ENCODE measurements around the gene THRAP3. TPM values are rescaled to one million over a fixed set of nuclear protein-coding genes. Genes with fewer than 3 reads are reported as not detected.

Gene THRAP3
- total and polyA plus RNA-seq, 4 donors: 31.6 to 91.5 (median 66.0) TPM

- H3K9me3 ChIP-seq (ENCODE audit: control insufficient read depth, low read length): no peaks in the 10 kb centered on the region
- no peaks in the 10 kb centered on the region for H3K27me3 ChIP-seq (ENCODE audit: control insufficient read depth in 1 of 2, insufficient read depth in 2 of 2, low read length in 1 of 2)
- no peak overlapping the region for H3K4me3 ChIP-seq (ENCODE audit: low read length in 2 of 2)
- intact Hi-C loops (cut with DNase I): loop anchor here in 1 of 2 donors (10.0 kb wide), 1 partner anchor 55 kb away; the partner anchor contains the start of gene THRAP3
- no peak for DNase-seq
- WGBS, 2 donors: 68 to 71% methylated on average over 7 of the region's 7 CpGs
- peaks cover 0 to 2% of the 10 kb centered on the region in 2 donors for H3K36me3 ChIP-seq (ENCODE audit: control insufficient read depth in 1 of 2, insufficient read depth in 2 of 2, low read length in 1 of 2)
- H3K27ac ChIP-seq (ENCODE audit: low read depth in 1 of 2, low read length in 2 of 2): no peak overlapping the region
- ATAC-seq (ENCODE audit: low FRiP score): no peak
- H3K4me1 ChIP-seq (ENCODE audit: control insufficient read depth in 1 of 2, insufficient read depth in 2 of 2, low read length in 2 of 2): no peaks in the 10 kb centered on the region
These were observed 55.6 kb downstream of the THRAP3 start for GRCh38 chr1:36279789-36280296.

- H3K4me1 ChIP-seq (ENCODE audit: control insufficient read depth in 1 of 2, insufficient read depth in 2 of 2, low read length in 2 of 2): no peaks in the 10 kb centered on the region
- no peak overlapping the region for H3K27ac ChIP-seq (ENCODE audit: low read depth in 1 of 2, low read length in 2 of 2)
- peaks cover 2 to 8% of the 10 kb centered on the region in 2 donors for H3K36me3 ChIP-seq (ENCODE audit: control insufficient read depth in 1 of 2, insufficient read depth in 2 of 2, low read length in 1 of 2)
- no peaks in the 10 kb centered on the region for H3K27me3 ChIP-seq (ENCODE audit: control insufficient read depth in 1 of 2, insufficient read depth in 2 of 2, low read length in 1 of 2)
- H3K9me3 ChIP-seq (ENCODE audit: control insufficient read depth, low read length): no peaks in the 10 kb centered on the region
- intact Hi-C loops (cut with DNase I): loop anchor here (2.0 to 10.0 kb wide), 2 partner anchors 59 to 135 kb away; partner anchors contain the start of genes THRAP3 (in 1 of the 2) and TRAPPC3 (in 1 of the 2)
- no peak overlapping the region for H3K4me3 ChIP-seq (ENCODE audit: low read length in 2 of 2)
- 3 to 6% methylated on average over 1 of the region's 1 CpG for WGBS, 2 donors
- DNase-seq (no peak), ATAC-seq (ENCODE audit: low FRiP score) (no peak)
These were observed 59.8 kb downstream of the THRAP3 start for GRCh38 chr1:36284061-36284460.

GRCh38 chr1:36284517-36284916, 60.3 kb downstream of the THRAP3 start:
- peak overlapping the region in 1 of 2 donors; percentile 40 for H3K27ac ChIP-seq (ENCODE audit: low read depth in 1 of 2, low read length in 2 of 2)
- H3K9me3 ChIP-seq (ENCODE audit: control insufficient read depth, low read length): no peaks in the 10 kb centered on the region
- DNase-seq: no peak
- peaks cover 2 to 8% of the 10 kb centered on the region in 2 donors for H3K36me3 ChIP-seq (ENCODE audit: control insufficient read depth in 1 of 2, insufficient read depth in 2 of 2, low read length in 1 of 2)
- H3K4me3 ChIP-seq (ENCODE audit: low read length in 2 of 2): no peak overlapping the region
- 50 to 75% methylated on average over 1 of the region's 1 CpG for WGBS, 2 donors
- no peak for ATAC-seq (ENCODE audit: low FRiP score)
- no peaks in the 10 kb centered on the region for H3K4me1 ChIP-seq (ENCODE audit: control insufficient read depth in 1 of 2, insufficient read depth in 2 of 2, low read length in 2 of 2)
- intact Hi-C loops (cut with DNase I): loop anchor here (2.0 to 10.0 kb wide), 2 partner anchors 60 to 136 kb away; partner anchors contain the start of genes THRAP3 (in 1 of the 2) and TRAPPC3 (in 1 of the 2)
- no peaks in the 10 kb centered on the region for H3K27me3 ChIP-seq (ENCODE audit: control insufficient read depth in 1 of 2, insufficient read depth in 2 of 2, low read length in 1 of 2)

GRCh38 chr1:36285443-36286101, 61.3 kb downstream of the THRAP3 start:
- no peak overlapping the region for H3K27ac ChIP-seq (ENCODE audit: low read depth in 1 of 2, low read length in 2 of 2)

GRCh38 chr1:36286802-36287201, 62.6 kb downstream of the THRAP3 start:
- no peaks in the 10 kb centered on the region for H3K4me1 ChIP-seq (ENCODE audit: control insufficient read depth in 1 of 2, insufficient read depth in 2 of 2, low read length in 2 of 2)
- no peak overlapping the region for H3K4me3 ChIP-seq (ENCODE audit: low read length in 2 of 2)

More at GRCh38 chr1:36285443-36286101, 61.3 kb downstream of the THRAP3 start:
- Histone ChIP-seq H3K27me3 (ENCODE audit: control insufficient read depth in 1 of 2, insufficient read depth in 2 of 2, low read length in 1 of 2) (no peaks in the 10 kb centered on the region), H3K4me3 (ENCODE audit: low read length in 2 of 2) (no peak overlapping the region), H3K9me3 (ENCODE audit: control insufficient read depth, low read length) (no peaks in the 10 kb centered on the region), H3K36me3 (ENCODE audit: control insufficient read depth in 1 of 2, insufficient read depth in 2 of 2, low read length in 1 of 2) (peaks cover 2 to 12% of the 10 kb centered on the region in 2 donors), H3K4me1 (ENCODE audit: control insufficient read depth in 1 of 2, insufficient read depth in 2 of 2, low read length in 2 of 2) (no peaks in the 10 kb centered on the region)
- ATAC-seq (ENCODE audit: low FRiP score): peak; percentile 88
- 40 to 42% methylated on average over 7 of the region's 7 CpGs for WGBS, 2 donors
- DNase-seq: peak in 1 of 2 donors; percentile 59
- intact Hi-C loops (cut with DNase I): loop anchor here (2.0 to 10.0 kb wide), 5 partner anchors 61 to 188 kb away; partner anchors contain the start of genes TRAPPC3 (in 2 of the 2) and THRAP3 (in 1 of the 2)

GRCh38 chr1:36287595-36287994, 63.4 kb downstream of the THRAP3 start:
- Histone ChIP-seq H3K36me3 (ENCODE audit: control insufficient read depth in 1 of 2, insufficient read depth in 2 of 2, low read length in 1 of 2) (peaks cover 2 to 15% of the 10 kb centered on the region in 2 donors), H3K27me3 (ENCODE audit: control insufficient read depth in 1 of 2, insufficient read depth in 2 of 2, low read length in 1 of 2) (no peaks in the 10 kb centered on the region), H3K4me3 (ENCODE audit: low read length in 2 of 2) (no peak overlapping the region), H3K4me1 (ENCODE audit: control insufficient read depth in 1 of 2, insufficient read depth in 2 of 2, low read length in 2 of 2) (no peaks in the 10 kb centered on the region), H3K9me3 (ENCODE audit: control insufficient read depth, low read length) (no peaks in the 10 kb centered on the region), H3K27ac (ENCODE audit: low read depth in 1 of 2, low read length in 2 of 2) (no peak overlapping the region)
- WGBS, 2 donors: 82 to 84% methylated on average over 5 of the region's 5 CpGs
- intact Hi-C loops (cut with DNase I): loop anchor here (5.0 to 10.0 kb wide), 4 partner anchors 63 to 190 kb away; partner anchors contain the start of genes THRAP3 (in 1 of the 2) and TRAPPC3 (in 1 of the 2)
- DNase-seq (no peak), ATAC-seq (ENCODE audit: low FRiP score) (no peak)

More at GRCh38 chr1:36286802-36287201, 62.6 kb downstream of the THRAP3 start:
- Histone ChIP-seq H3K9me3 (ENCODE audit: control insufficient read depth, low read length) (no peaks in the 10 kb centered on the region), H3K27ac (ENCODE audit: low read depth in 1 of 2, low read length in 2 of 2) (no peak overlapping the region), H3K36me3 (ENCODE audit: control insufficient read depth in 1 of 2, insufficient read depth in 2 of 2, low read length in 1 of 2) (peaks cover 2 to 14% of the 10 kb centered on the region in 2 donors), H3K27me3 (ENCODE audit: control insufficient read depth in 1 of 2, insufficient read depth in 2 of 2, low read length in 1 of 2) (no peaks in the 10 kb centered on the region)
- intact Hi-C loops (cut with DNase I): loop anchor here (5.0 to 10.0 kb wide), 4 partner anchors 62 to 190 kb away; partner anchors contain the start of genes THRAP3 (in 1 of the 2) and TRAPPC3 (in 1 of the 2)
- ATAC-seq (ENCODE audit: low FRiP score) (no peak), DNase-seq (no peak)
- WGBS, 2 donors: 87 to 89% methylated on average over 13 of the region's 13 CpGs

- DNase-seq: no peak
- H3K36me3 ChIP-seq (ENCODE audit: control insufficient read depth in 1 of 2, insufficient read depth in 2 of 2, low read length in 1 of 2): peaks cover 7 to 11% of the 10 kb centered on the region in 2 donors
These were observed 71.1 kb downstream of the THRAP3 start for GRCh38 chr1:36295390-36295789.

GRCh38 chr1:36297062-36297461, 72.8 kb downstream of the THRAP3 start:
- ATAC-seq (ENCODE audit: low FRiP score): no peak
- H3K27ac ChIP-seq (ENCODE audit: low read depth in 1 of 2, low read length in 2 of 2): no peak overlapping the region
- H3K27me3 ChIP-seq (ENCODE audit: control insufficient read depth in 1 of 2, insufficient read depth in 2 of 2, low read length in 1 of 2): no peaks in the 10 kb centered on the region
- 81 to 82% methylated on average over 2 of the region's 2 CpGs for WGBS, 2 donors
- H3K4me1 ChIP-seq (ENCODE audit: control insufficient read depth in 1 of 2, insufficient read depth in 2 of 2, low read length in 2 of 2): no peaks in the 10 kb centered on the region
- H3K36me3 ChIP-seq (ENCODE audit: control insufficient read depth in 1 of 2, insufficient read depth in 2 of 2, low read length in 1 of 2): peaks cover 7 to 20% of the 10 kb centered on the region in 2 donors
- intact Hi-C loops (cut with DNase I): no loop called here
- DNase-seq: no peak
- H3K4me3 ChIP-seq (ENCODE audit: low read length in 2 of 2): no peak overlapping the region
- H3K9me3 ChIP-seq (ENCODE audit: control insufficient read depth, low read length): no peaks in the 10 kb centered on the region

More at GRCh38 chr1:36295390-36295789, 71.1 kb downstream of the THRAP3 start:
- no peaks in the 10 kb centered on the region for H3K27me3 ChIP-seq (ENCODE audit: control insufficient read depth in 1 of 2, insufficient read depth in 2 of 2, low read length in 1 of 2)
- intact Hi-C loops (cut with DNase I): no loop called here
- 92 to 94% methylated on average over 2 of the region's 2 CpGs for WGBS, 2 donors
- no peak for ATAC-seq (ENCODE audit: low FRiP score)
- no peaks in the 10 kb centered on the region for H3K9me3 ChIP-seq (ENCODE audit: control insufficient read depth, low read length)
- no peaks in the 10 kb centered on the region for H3K4me1 ChIP-seq (ENCODE audit: control insufficient read depth in 1 of 2, insufficient read depth in 2 of 2, low read length in 2 of 2)
- H3K27ac ChIP-seq (ENCODE audit: low read depth in 1 of 2, low read length in 2 of 2): no peak overlapping the region
- H3K4me3 ChIP-seq (ENCODE audit: low read length in 2 of 2): no peak overlapping the region

Measured in aorta (tissue), 5 donors.